WTC11 (cell line): ENCODE data around the gene AGBL1. TPM values are rescaled to one million over a fixed set of nuclear protein-coding genes. Genes with fewer than 3 reads are reported as not detected.

ENCODE experiments used
- ATAC-seq: fragments of 200-7000 bp; cut with Tn5 transposase; 2 replicates; pipeline ENCODE4 v1.10.0; 2021; ENCODE audit warnings: mild to moderate bottlenecking, moderate library complexity
- CTCF ChIA-PET: fragments of 300-600 bp; sonication (Branson Sonifier 250); formaldehyde crosslinking; loops from one replicate; lab custom pipeline; 2021; ENCODE audit warnings: antibody characterized with exemption; lab: Charles Lee
- POLR2A ChIA-PET: fragments of 350-600 bp; sonication (Branson Sonifier 250); formaldehyde crosslinking; loops from one replicate; lab custom pipeline; 2021; ENCODE audit warnings: antibody characterized with exemption; lab: Charles Lee
- DNase-seq: peaks from one replicate; pipeline ENCODE4 v3.0.0; 2021; ENCODE audit warnings: low spot score
- H3K27ac Mint-ChIP-seq: 2 replicates; pipeline ENCODE4 v1.8.0; 2021; ENCODE audit warnings: mixed read lengths
- H3K27me3 Mint-ChIP-seq: 2 replicates; pipeline ENCODE4 v1.8.0; 2021; ENCODE audit warnings: low read depth, mild to moderate bottlenecking, moderate library complexity, mixed read lengths
- H3K36me3 Mint-ChIP-seq: 2 replicates; pipeline ENCODE4 v1.8.0; 2021; ENCODE audit warnings: mixed read lengths
- H3K4me1 Mint-ChIP-seq: 2 replicates; pipeline ENCODE4 v1.8.0; 2022; ENCODE audit warnings: mixed read lengths
- H3K4me3 Mint-ChIP-seq: 2 replicates; pipeline ENCODE4 v1.8.0; 2021; ENCODE audit warnings: mild to moderate bottlenecking, moderate library complexity, mixed read lengths
- H3K9me3 Mint-ChIP-seq: 2 replicates; pipeline ENCODE4 v1.8.0; 2021; ENCODE audit warnings: mixed read lengths
- ATF2 ChIP-seq: sonication (generic); formaldehyde crosslinking; IDR thresholded peaks from 2 replicates; pipeline ENCODE4 v1.8.1; 2022; ENCODE audit warnings: low read depth, missing genetic modification reagents, borderline replicate concordance
- E2F1 ChIP-seq: sonication (generic); formaldehyde crosslinking; IDR thresholded peaks from 2 replicates; pipeline ENCODE4 v1.8.0; 2022; ENCODE audit warnings: mild to moderate bottlenecking, missing genetic modification reagents
- ELF4 ChIP-seq: sonication (generic); formaldehyde crosslinking; IDR thresholded peaks from 2 replicates; pipeline ENCODE4 v1.8.1; 2022; ENCODE audit warnings: low read depth, mild to moderate bottlenecking, moderate library complexity, missing genetic modification reagents
- FOXJ3 ChIP-seq: sonication (generic); formaldehyde crosslinking; IDR thresholded peaks from 2 replicates; pipeline ENCODE4 v1.9.0; 2021; ENCODE audit warnings: missing genetic modification reagents, mild to moderate bottlenecking, borderline replicate concordance
- FOXK1 ChIP-seq: sonication (generic); formaldehyde crosslinking; IDR thresholded peaks from 2 replicates; pipeline ENCODE4 v1.8.0; 2022; ENCODE audit warnings: mild to moderate bottlenecking, moderate library complexity, missing genetic modification reagents
- FOXP1 ChIP-seq: sonication (generic); formaldehyde crosslinking; IDR thresholded peaks from 2 replicates; pipeline ENCODE4 v1.8.0; 2022; ENCODE audit warnings: missing genetic modification reagents, mild to moderate bottlenecking, moderate library complexity, borderline replicate concordance
- IRF1 ChIP-seq: sonication (generic); formaldehyde crosslinking; IDR thresholded peaks from 2 replicates; pipeline ENCODE4 v1.8.0; 2023; ENCODE audit warnings: missing genetic modification reagents
- IRF2 ChIP-seq: sonication (generic); formaldehyde crosslinking; IDR thresholded peaks from 2 replicates; pipeline ENCODE4 v1.8.0; 2022; ENCODE audit warnings: low read depth, missing genetic modification reagents, borderline replicate concordance
- JUN ChIP-seq: sonication (generic); formaldehyde crosslinking; IDR thresholded peaks from 2 replicates; pipeline ENCODE4 v1.8.0; 2023; ENCODE audit warnings: mild to moderate bottlenecking, missing genetic modification reagents
- MXD4 ChIP-seq: fragments of 250-450 bp; sonication (Bioruptor Pico); IDR thresholded peaks from 2 replicates; pipeline ENCODE4 v1.8.0; 2021; ENCODE audit warnings: mild to moderate bottlenecking, moderate library complexity, borderline replicate concordance
- NR1H2 ChIP-seq: sonication (generic); formaldehyde crosslinking; IDR thresholded peaks from 2 replicates; pipeline ENCODE4 v1.9.0; 2021; ENCODE audit warnings: mild to moderate bottlenecking, moderate library complexity, missing genetic modification reagents
- NR3C1 ChIP-seq: sonication (generic); formaldehyde crosslinking; conservative IDR thresholded peaks from 2 replicates; pipeline ENCODE4 v1.8.1; 2023; ENCODE audit warnings: low read depth, mild to moderate bottlenecking, missing genetic modification reagents
- PRDM15 ChIP-seq: sonication (generic); formaldehyde crosslinking; IDR thresholded peaks from 2 replicates; pipeline ENCODE4 v1.8.0; 2022; ENCODE audit warnings: missing genetic modification reagents
- SMAD4 ChIP-seq: sonication (generic); formaldehyde crosslinking; IDR thresholded peaks from 2 replicates; pipeline ENCODE4 v1.8.0; 2022; ENCODE audit warnings: mild to moderate bottlenecking, missing genetic modification reagents
- SOX15 ChIP-seq: fragments of 250-450 bp; sonication (Bioruptor Pico); IDR thresholded peaks from 2 replicates; pipeline ENCODE4 v1.9.0; 2021; ENCODE audit warnings: mild to moderate bottlenecking
- TP53 ChIP-seq: sonication (generic); formaldehyde crosslinking; IDR thresholded peaks from 2 replicates; pipeline ENCODE4 v1.8.1; 2023; ENCODE audit warnings: mild to moderate bottlenecking, missing genetic modification reagents
- USF1 ChIP-seq: sonication (generic); formaldehyde crosslinking; IDR thresholded peaks from 2 replicates; pipeline ENCODE4 v1.8.0; 2022; ENCODE audit warnings: mild to moderate bottlenecking, missing genetic modification reagents
- USF2 ChIP-seq: sonication (generic); formaldehyde crosslinking; IDR thresholded peaks from 2 replicates; pipeline ENCODE4 v1.8.1; 2023; ENCODE audit warnings: mild to moderate bottlenecking, missing genetic modification reagents, moderate library complexity
- ZBTB21 ChIP-seq: sonication (generic); formaldehyde crosslinking; IDR thresholded peaks from 2 replicates; pipeline ENCODE4 v1.8.1; 2023; ENCODE audit warnings: mild to moderate bottlenecking, missing genetic modification reagents, borderline replicate concordance
- ZBTB43 ChIP-seq: sonication (generic); formaldehyde crosslinking; IDR thresholded peaks from 2 replicates; pipeline ENCODE4 v1.8.1; 2023; ENCODE audit warnings: mild to moderate bottlenecking, missing genetic modification reagents
- ZNF121 ChIP-seq: sonication (generic); formaldehyde crosslinking; IDR thresholded peaks from 2 replicates; pipeline ENCODE4 v1.8.0; 2023; ENCODE audit warnings: missing genetic modification reagents
- ZNF232 ChIP-seq: sonication (generic); formaldehyde crosslinking; IDR thresholded peaks from 2 replicates; pipeline ENCODE4 v1.8.0; 2022; ENCODE audit warnings: mild to moderate bottlenecking, missing genetic modification reagents
- total RNA-seq: library from RNA; stranded (reverse); gene quantifications from 3 replicates; pipeline ENCODE4 v1.2.3, GENCODE V29; 2021

AGBL1 gene
- total RNA-seq, 1 experiment from 2014 or later = not detected

GRCh38 chr15:86493884-86494283 is 414.2 kb downstream of the AGBL1 start (continued):
- no peak for TF ChIP-seq ATF2 (CRISPR knock-in tag)
- TF ChIP-seq ZBTB21 (CRISPR knock-in tag) = no peak
- TF ChIP-seq E2F1 = no peak
- no peak for TF ChIP-seq FOXK1 (CRISPR knock-in tag)
- no peak for TF ChIP-seq FOXJ3 (CRISPR knock-in tag)

GRCh38 chr15:86494475-86494874 is 414.8 kb downstream of the AGBL1 start:
- Mint-ChIP-seq H3K27ac (no peak overlapping the region), H3K4me1 (peaks cover 23% of the 10 kb centered on the region), H3K27me3 (no peaks in the 10 kb centered on the region; the same call in none of the 2 replicates), H3K9me3 (peaks cover 19% of the 10 kb centered on the region), H3K36me3 (no peaks in the 10 kb centered on the region), H3K4me3 (no peak overlapping the region)
- POLR2A ChIA-PET = no interaction called here
- CTCF ChIA-PET = no interaction called here
- no peak for DNase-seq
- no peak for ATAC-seq
- TF ChIP-seq SOX15 (CRISPR knock-in tag) (no peak), TP53 (CRISPR knock-in tag) (no peak), ZBTB43 (CRISPR knock-in tag) (no peak), ZNF232 (CRISPR knock-in tag) (no peak), USF1 (CRISPR knock-in tag) (no peak), MXD4 (no peak), NR1H2 (CRISPR knock-in tag) (no peak), SMAD4 (CRISPR knock-in tag) (no peak), NR3C1 (CRISPR knock-in tag) (no peak), JUN (CRISPR knock-in tag) (no peak), USF2 (CRISPR knock-in tag) (no peak), PRDM15 (no peak), IRF1 (CRISPR knock-in tag) (no peak), ZNF121 (CRISPR knock-in tag) (no peak), IRF2 (no peak), FOXP1 (CRISPR knock-in tag) (no peak), ELF4 (CRISPR knock-in tag) (no peak)
